ENCODE results near the gene ZFP36L2.

GRCh38 chr2:43216629-43217028, 9.8 kb downstream of the ZFP36L2 start:
- no peak for TF ChIP-seq CTCF (IDR thresholded peaks at IDR 0.05)
- no peak for TF ChIP-seq POLR2A (IDR thresholded peaks at IDR 0.05)

Data from right lobe of liver (tissue), 4 donors.